Fibroblast of lung (primary cell): ENCODE results near the gene WDR83. TPM values are rescaled to one million over a fixed set of nuclear protein-coding genes. Genes with fewer than 3 reads are reported as not detected.

Experiments
- polyA plus RNA-seq, 2 donors: library from polyadenylated mRNA; depleted of rRNA in 1 of 2; stranded (reverse) in 1 of 2; unstranded in 1 of 2; fragments of >200 nt; gene quantifications; 2 replicates each; pipeline ENCODE4 v1.2.1, GENCODE V29; 2011 to 2012; ENCODE audit warnings: missing spikeins in 1 of 2
- total RNA-seq: library from RNA; depleted of rRNA; stranded (reverse); fragments of >200 nt; gene quantifications from 2 replicates; pipeline ENCODE4 v1.2.1, GENCODE V29; 2014

The WDR83 gene
- total and polyA plus RNA-seq, 2 donors (not counting 1 experiment from before 2014, with no cell fraction given) = 4.1 to 11.7 TPM

Other genes with a start within 250 kb of the WDR83 start
- 1.8 and 2.3 TPM in 2 replicates for gene ZNF443, start 225.8 kb upstream of the WDR83 start, total RNA-seq
- gene ZNF443, start 225.8 kb upstream of the WDR83 start, polyA plus RNA-seq = 1.1 and 1.2 TPM in 2 replicates
- gene ZNF709, start 182.0 kb upstream of the WDR83 start, total RNA-seq = 3.6 and 4.8 TPM in 2 replicates
- gene ZNF709, start 182.0 kb upstream of the WDR83 start, polyA plus RNA-seq = 1.4 and 1.5 TPM in 2 replicates
- 10.3 and 12.2 TPM in 2 replicates for gene ZNF564, start 115.3 kb upstream of the WDR83 start, total RNA-seq
- gene ZNF564, start 115.3 kb upstream of the WDR83 start, polyA plus RNA-seq = 2.8 and 4.5 TPM in 2 replicates
- 8.0 and 16.8 TPM in 2 replicates for gene ZNF490, start 56.0 kb upstream of the WDR83 start, total RNA-seq
- gene ZNF490, start 56.0 kb upstream of the WDR83 start, polyA plus RNA-seq = 3.9 and 4.1 TPM in 2 replicates
- 9.2 and 12.2 TPM in 2 replicates for gene ZNF791, start 55.9 kb upstream of the WDR83 start, total RNA-seq
- 9.4 and 11.4 TPM in 2 replicates for gene ZNF791, start 55.9 kb upstream of the WDR83 start, polyA plus RNA-seq
- 33.1 and 36.0 TPM in 2 replicates for gene MAN2B1, start 65 bp upstream of the WDR83 start, total RNA-seq
- gene MAN2B1, start 65 bp upstream of the WDR83 start, polyA plus RNA-seq = 28.3 and 30.7 TPM in 2 replicates
- gene DHPS, start 15.1 kb downstream of the WDR83 start, total RNA-seq = 56.5 and 60.4 TPM in 2 replicates
- 43.2 and 52.2 TPM in 2 replicates for gene DHPS, start 15.1 kb downstream of the WDR83 start, polyA plus RNA-seq
- gene GNG14, start 21.2 kb downstream of the WDR83 start, total RNA-seq = not detected in 2 replicates
- not detected in 2 replicates for gene GNG14, start 21.2 kb downstream of the WDR83 start, polyA plus RNA-seq
- 3.1 and 3.3 TPM in 2 replicates for gene FBXW9, start 29.8 kb downstream of the WDR83 start, total RNA-seq
- 3.3 and 4.4 TPM in 2 replicates for gene FBXW9, start 29.8 kb downstream of the WDR83 start, polyA plus RNA-seq
- 28.2 and 36.0 TPM in 2 replicates for gene TNPO2, start 57.1 kb downstream of the WDR83 start, total RNA-seq
- 52.5 and 75.0 TPM in 2 replicates for gene TNPO2, start 57.1 kb downstream of the WDR83 start, polyA plus RNA-seq
- 117 and 186 TPM in 2 replicates for gene TRIR, start 67.9 kb downstream of the WDR83 start, total RNA-seq
- 155 and 199 TPM in 2 replicates for gene TRIR, start 67.9 kb downstream of the WDR83 start, polyA plus RNA-seq
- gene GET3, start 70.7 kb downstream of the WDR83 start, total RNA-seq = 94.1 and 95.3 TPM in 2 replicates
- 123 and 208 TPM in 2 replicates for gene GET3, start 70.7 kb downstream of the WDR83 start, polyA plus RNA-seq
- gene BEST2, start 85.0 kb downstream of the WDR83 start, total RNA-seq = not detected in 2 replicates
- gene BEST2, start 85.0 kb downstream of the WDR83 start, polyA plus RNA-seq = not detected in 2 replicates
- 16.4 and 26.6 TPM in 2 replicates for gene HOOK2, start 108.7 kb downstream of the WDR83 start, total RNA-seq
- 6.6 TPM in 2 replicates for gene HOOK2, start 108.7 kb downstream of the WDR83 start, polyA plus RNA-seq
- 108 and 118 TPM in 2 replicates for gene JUNB, start 124.7 kb downstream of the WDR83 start, total RNA-seq
- 20.2 and 93.3 TPM in 2 replicates for gene JUNB, start 124.7 kb downstream of the WDR83 start, polyA plus RNA-seq
- 166 and 228 TPM in 2 replicates for gene PRDX2, start 135.0 kb downstream of the WDR83 start, total RNA-seq
- 186 and 294 TPM in 2 replicates for gene PRDX2, start 135.0 kb downstream of the WDR83 start, polyA plus RNA-seq
- 0.51 TPM in 1 of 2 replicates, not detected in the other for gene THSD8, start 135.3 kb downstream of the WDR83 start, total RNA-seq
- 2.8 TPM in 1 of 2 replicates, not detected in the other for gene THSD8, start 135.3 kb downstream of the WDR83 start, polyA plus RNA-seq
- 3.1 and 8.9 TPM in 2 replicates for gene RNASEH2A, start 139.8 kb downstream of the WDR83 start, total RNA-seq
- gene RNASEH2A, start 139.8 kb downstream of the WDR83 start, polyA plus RNA-seq = 14.3 and 51.3 TPM in 2 replicates
- not detected in 2 replicates for gene RTBDN, start 167.8 kb downstream of the WDR83 start, total RNA-seq
- gene RTBDN, start 167.8 kb downstream of the WDR83 start, polyA plus RNA-seq = not detected in 2 replicates
- 0.26 and 1.3 TPM in 2 replicates for gene MAST1, start 171.7 kb downstream of the WDR83 start, total RNA-seq
- gene MAST1, start 171.7 kb downstream of the WDR83 start, polyA plus RNA-seq = 0.20 and 0.30 TPM in 2 replicates
- gene DNASE2, start 214.6 kb downstream of the WDR83 start, total RNA-seq = 23.4 and 26.6 TPM in 2 replicates
- 24.1 and 25.1 TPM in 2 replicates for gene DNASE2, start 214.6 kb downstream of the WDR83 start, polyA plus RNA-seq
- gene KLF1, start 220.4 kb downstream of the WDR83 start, total RNA-seq = under 0.01 TPM in 1 of 2 replicates, not detected in the other
- not detected in 2 replicates for gene KLF1, start 220.4 kb downstream of the WDR83 start, polyA plus RNA-seq
- 11.8 and 18.0 TPM in 2 replicates for gene GCDH, start 224.4 kb downstream of the WDR83 start, total RNA-seq
- gene GCDH, start 224.4 kb downstream of the WDR83 start, polyA plus RNA-seq = 10.3 and 15.5 TPM in 2 replicates